NCI-H128 (cell line): ENCODE results near the gene ADAMTSL3.

Experiments
- DNase-seq: peaks from one replicate; lab custom pipeline; 2025; ENCODE audit not compliant: unreplicated experiment; lab: John Stamatoyannopoulos, UW

ADAMTSL3 gene

DNA sequence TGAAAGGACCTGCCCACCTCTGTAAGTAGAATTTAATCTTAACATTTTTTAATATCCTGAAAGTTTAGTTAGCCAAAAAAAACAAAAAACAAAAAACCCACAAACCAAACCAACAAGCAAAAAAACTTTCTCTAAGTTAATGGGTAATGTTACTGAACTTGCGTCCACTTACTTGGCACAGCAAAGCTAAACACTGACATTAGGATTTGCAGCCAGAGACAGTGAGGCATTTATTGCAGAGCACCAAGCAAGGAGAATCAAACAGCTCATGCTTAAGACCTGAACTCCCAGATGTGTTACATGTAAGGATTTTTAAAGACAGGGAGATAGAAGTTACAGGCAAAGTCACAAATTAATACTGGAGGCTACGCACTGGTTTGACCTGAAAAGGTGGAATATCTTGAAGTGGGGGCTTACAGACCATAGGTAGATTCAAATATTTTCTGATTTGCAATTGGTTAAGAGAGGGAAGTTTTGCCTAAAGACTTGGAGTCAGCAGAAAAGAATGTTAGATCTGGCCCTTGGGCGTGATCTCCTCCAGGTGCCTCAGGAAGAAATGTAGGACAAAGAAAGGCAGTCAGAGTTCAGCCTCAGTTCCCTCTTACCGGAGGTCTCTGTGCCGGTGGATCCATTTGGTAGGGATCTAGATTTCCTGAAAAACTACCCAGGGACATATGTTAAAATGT, 205.0 kb downstream of the ADAMTSL3 start:
- DNase-seq, result no peak

DNA sequence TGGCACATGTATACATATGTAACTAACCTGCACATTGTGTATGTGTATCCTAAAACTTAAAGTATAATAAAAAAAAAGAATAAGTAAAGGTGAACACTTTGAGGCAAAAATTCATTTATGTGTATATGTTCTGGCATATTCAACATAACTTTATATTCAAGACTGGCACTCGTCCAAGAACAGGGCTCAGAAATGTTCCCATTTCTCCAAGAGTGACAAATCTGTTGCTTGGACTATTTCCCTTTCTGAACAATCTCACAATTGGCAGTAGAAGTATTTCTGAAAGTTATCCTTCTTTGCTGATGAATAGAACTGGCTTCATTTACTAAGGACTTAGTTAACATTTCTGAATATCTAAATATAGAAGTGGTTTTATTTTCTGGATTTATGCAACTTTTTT, 212.8 kb downstream of the ADAMTSL3 start:
- no peak for DNase-seq

DNA sequence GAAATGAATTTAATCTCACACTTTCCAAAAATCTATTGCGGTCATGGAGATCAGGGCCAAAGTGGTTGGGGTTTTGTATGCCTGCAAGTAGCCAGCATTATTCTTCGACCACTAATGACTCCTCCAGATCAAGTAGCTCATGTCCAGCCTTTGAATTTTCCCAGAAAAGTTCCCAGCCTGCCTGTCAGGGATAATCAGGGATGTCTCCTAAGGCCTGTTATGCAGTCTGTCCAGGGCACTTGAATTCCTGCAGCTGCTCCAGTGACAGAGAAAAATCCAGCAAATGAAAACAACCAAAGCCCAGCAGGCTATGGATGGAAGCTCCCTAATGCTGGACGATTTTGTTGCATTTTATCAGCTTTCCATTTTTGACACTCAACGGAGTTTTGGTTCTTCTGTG, 215.4 kb downstream of the ADAMTSL3 start:
- DNase-seq, result no peak

DNA sequence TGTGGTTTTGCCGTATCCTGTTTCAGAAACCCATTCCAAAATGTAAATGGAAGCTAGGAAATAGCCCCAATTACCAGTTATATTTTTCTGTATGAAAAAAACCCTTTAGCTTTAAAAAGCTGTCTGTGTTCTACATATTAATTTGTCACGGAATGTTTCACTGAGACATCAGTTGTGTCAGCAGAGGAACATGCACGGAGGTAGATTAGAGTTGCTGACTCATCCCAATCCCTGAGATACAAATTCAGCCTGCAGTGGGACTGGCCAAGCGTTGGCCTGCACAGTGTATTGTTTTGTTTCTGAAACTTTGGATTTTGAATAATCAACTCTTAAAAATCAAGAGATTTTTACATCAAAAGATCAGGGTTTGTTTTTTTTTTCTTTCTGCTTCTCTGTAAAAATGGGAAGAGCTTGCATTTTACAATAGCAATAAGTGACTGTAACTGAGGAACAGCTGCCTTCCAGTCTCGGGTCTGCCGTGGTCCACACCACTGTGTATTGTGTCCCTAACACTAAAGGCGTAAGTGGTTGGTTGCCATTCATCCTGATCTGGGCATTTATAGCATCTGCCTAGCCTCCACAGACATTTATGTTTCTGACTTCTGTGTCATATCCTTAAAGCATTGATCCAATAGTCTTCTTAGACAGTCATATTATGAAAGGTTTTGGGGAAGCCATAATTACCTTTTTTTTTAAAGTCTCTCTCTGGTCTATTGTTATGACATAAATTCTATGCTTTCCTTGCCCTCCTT, 218.1 kb downstream of the ADAMTSL3 start:
- DNase-seq, result no peak

DNA sequence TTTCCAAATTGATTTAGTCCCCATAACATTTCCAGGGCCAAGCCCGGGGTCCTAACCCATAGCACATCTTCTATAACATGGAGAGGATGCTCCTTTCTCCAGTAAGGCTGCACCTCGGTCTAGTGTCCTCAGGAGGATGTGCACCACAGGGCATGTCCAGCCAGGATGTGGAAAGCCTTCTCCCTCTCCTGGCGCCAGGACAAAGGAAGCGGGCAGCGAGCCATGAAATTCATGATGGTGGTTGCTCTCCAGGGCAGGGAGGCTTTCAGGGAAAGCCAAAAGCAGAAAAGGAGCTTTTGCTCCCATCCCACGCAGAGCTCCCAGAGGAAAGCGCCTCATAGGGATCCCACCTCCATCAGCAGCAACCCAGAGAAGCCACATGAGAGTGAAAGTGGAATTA, 220.0 kb downstream of the ADAMTSL3 start:
- no peak for DNase-seq

DNA sequence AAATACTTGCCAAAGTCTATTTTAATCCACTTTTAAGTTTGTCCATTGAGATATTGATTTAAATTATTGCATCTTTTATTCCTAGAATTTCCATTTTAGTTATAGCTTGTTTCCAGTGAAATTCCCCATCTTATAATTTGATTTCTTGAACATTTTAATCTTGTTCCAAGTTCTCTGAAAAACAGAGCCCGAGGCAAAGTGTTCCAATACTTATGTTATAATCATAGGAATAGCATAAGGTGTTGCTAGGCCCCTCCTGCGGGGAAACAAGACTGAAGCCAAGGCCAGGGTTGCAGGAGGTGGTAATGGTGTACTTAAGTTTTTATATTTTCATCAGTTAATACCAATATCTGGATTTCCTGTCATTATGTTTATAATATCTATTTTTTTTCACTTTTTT, 226.6 kb downstream of the ADAMTSL3 start:
- DNase-seq, result no peak

DNA sequence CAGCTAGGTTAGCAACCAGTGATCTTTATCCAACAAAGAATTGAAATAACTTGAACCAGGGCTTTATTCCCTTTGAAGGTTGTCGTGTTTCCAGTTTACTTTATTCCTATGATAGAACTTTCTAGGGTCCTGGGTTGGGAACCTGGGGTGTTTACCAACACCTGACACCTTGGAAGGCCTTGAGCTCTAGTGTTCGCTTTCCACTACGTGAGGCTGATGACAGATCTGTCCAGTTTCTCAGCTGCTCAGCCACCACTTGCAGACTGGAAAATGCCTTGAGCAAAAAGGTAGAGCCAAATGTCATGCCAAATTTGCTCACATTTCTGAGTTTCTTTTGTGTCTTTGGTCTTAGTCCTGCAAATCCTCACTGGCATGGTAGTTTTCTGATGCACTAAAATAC, 227.2 kb downstream of the ADAMTSL3 start:
- no peak for DNase-seq

DNA sequence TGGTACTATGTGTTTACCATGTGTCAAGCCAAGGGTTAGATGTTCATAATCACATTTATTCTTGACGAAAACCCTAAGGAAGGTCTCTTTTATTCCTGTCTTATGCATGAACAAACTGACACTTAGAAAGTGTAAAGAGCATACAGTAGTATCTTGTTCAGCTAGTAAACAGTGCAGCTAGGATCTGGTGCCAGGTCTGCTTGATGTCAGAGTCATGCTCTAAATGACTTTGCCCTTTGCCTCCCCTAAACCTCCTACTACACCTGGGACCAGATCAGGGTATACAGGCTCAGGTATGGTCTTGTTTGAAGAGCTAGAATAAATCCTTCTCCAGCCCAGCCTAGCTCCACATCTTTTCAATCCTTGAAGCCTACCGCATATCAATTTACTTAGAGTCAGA, 232.4 kb downstream of the ADAMTSL3 start:
- no peak for DNase-seq

DNA sequence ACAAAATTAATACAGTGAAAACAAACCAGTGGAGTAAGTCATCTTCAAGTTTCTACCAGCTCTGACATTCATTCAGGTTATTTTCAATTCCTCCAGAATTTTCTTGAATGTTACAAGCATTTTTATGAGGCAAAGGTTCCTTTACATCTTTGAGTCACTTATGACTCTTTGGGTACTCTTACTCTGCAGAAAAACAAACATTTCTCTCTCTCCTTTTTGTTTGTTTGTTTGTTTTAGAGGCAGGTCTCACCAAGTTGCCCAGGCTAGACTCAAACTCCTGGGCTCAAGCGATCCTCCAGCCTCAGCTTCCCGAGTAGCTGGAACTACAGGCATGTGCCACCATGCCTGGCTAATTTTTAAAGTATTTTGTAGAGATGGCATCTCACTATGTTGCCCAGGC, 233.5 kb downstream of the ADAMTSL3 start:
- no peak for DNase-seq

DNA sequence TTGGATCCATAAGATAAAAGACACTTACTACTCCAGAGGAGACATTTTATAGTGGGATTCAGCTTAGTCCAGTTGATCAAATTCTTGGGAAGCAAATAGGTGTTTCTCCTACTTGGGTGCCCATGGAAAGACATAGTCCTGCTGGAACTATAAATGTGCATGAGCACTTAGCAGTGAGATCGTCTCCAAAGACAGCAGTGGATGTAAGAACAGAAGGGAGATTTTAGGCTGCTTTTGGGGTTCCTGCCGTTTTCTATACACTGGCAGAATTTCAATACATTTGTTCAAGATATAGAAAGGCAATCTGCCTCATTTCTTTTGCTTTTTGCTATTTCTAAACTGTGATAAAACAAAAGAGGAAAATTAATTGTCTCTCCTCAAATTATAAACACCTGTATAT, 234.0 kb downstream of the ADAMTSL3 start:
- no peak for DNase-seq

DNA sequence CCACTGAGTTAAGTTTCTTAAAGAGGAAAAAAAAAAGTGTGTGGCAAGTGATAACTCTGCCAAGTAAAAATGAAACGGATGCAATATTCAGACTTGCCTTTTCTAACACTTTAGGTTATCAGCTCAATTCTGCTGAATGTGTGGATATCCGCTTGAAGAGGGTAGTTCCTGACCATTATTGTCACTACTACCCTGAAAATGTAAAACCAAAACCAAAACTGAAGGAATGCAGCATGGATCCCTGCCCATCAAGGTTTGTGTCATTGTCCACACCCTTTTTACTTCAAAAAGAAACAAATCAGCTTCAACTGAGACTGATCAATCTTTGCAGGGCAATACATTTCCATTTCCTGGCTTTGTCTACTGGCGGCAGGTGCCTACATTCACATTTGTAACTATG, 236.1 kb downstream of the ADAMTSL3 start:
- DNase-seq, result no peak

DNA sequence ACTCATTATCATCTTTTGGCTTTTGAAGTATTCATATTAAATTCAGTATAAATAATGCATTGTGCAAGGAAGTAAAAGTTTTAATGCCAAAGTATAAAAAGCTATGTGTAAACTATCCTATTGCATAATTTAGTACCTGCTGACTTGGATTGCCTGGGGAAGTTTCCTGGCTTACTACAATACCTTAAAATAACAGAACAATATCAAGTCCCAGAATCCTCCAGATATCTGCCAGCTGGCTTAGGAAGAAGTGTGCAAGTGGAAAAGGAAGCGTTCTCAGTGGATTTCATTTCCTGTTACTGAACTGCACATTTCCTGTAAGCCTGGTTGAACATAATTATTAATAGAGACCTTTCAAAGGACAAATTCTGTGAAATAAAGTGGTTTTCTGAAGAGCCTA, 236.7 kb downstream of the ADAMTSL3 start:
- DNase-seq, result no peak

DNA sequence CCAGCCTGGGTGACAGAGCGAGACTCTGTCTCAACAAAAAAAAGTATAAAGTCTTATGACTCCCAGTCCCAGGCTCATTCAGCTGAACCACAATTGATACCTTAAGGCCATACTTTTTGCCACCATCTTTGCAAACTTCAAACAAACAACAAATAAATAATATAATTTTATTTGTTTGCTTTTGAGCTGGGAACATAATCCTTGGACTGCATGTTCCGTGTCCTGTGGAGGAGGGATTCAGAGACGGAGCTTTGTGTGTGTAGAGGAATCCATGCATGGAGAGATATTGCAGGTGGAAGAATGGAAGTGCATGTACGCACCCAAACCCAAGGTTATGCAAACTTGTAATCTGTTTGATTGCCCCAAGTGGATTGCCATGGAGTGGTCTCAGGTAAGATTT, 238.6 kb downstream of the ADAMTSL3 start:
- no peak for DNase-seq

DNA sequence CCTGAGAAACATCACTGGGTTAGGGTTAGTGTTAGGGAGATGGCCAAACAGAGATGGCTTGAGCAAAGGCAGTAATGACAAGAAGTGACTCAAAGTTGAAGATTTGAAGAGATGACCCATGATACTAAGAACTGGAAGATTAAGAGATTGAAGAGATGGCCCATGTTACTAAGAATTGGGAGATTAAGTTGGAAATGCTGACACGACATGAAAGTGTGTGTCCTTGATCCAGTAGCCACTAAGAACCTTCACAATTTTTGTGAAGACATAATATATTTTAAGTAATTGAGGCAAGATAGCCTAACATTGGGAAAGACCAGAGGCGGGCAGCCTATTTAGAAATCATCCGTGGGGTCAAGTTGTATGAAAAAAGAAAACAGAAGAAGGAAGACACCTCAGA, 239.4 kb downstream of the ADAMTSL3 start:
- DNase-seq, result no peak

DNA sequence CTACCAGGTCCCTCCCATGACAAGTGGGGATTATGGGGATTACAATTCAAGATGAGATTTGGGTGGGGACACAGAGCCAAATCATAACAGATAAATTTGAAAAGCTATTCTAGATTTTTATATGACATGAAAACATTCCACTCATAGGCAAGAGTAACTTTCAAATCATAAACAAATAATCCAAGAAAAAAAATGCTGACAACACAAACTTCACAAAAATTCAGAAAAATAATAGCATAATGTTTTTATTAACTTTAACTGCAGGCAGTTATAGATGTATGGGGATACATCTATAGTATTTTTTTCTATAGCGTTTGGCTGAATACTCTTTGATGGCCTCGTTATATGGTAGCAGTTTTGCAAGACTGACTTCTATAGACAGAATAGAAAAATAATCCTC, 243.1 kb downstream of the ADAMTSL3 start:
- no peak for DNase-seq

DNA sequence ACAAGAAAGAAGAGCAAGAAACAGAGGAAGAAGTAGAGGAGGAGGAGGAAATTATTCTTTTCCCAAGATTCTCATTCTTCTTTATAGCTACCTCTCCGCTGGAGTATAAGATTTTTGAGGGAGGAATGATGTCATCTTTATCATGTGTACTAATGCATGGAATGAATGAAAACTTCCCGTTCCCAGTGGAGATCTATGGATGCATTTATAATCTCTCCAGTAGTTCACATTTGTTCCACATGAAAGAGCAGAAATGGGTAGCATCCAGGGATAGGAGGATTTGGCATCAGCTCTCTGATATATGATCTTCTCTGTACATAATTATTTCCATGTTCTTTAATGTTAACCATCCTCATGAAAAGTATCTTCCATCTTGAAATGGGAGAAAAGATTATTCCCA, 244.4 kb downstream of the ADAMTSL3 start:
- no peak for DNase-seq

DNA sequence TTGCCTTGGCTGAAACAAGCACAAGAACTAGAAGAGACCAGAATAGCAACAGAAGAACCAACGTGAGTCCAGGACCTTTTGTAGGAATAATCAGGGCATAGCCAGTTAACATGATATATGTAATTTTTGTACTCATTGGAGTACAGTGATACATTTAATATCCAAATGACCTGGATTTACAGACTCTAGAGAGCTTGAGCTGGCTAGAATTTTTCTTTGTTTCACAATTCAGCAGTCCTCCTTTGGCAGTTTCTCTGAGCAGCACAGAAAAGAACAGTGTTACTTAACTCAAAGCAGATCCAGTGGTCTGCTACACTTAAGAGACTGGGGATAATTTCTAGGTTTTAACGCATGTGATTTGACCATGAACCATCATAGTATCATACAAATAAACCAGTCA, 245.7 kb downstream of the ADAMTSL3 start:
- no peak for DNase-seq

DNA sequence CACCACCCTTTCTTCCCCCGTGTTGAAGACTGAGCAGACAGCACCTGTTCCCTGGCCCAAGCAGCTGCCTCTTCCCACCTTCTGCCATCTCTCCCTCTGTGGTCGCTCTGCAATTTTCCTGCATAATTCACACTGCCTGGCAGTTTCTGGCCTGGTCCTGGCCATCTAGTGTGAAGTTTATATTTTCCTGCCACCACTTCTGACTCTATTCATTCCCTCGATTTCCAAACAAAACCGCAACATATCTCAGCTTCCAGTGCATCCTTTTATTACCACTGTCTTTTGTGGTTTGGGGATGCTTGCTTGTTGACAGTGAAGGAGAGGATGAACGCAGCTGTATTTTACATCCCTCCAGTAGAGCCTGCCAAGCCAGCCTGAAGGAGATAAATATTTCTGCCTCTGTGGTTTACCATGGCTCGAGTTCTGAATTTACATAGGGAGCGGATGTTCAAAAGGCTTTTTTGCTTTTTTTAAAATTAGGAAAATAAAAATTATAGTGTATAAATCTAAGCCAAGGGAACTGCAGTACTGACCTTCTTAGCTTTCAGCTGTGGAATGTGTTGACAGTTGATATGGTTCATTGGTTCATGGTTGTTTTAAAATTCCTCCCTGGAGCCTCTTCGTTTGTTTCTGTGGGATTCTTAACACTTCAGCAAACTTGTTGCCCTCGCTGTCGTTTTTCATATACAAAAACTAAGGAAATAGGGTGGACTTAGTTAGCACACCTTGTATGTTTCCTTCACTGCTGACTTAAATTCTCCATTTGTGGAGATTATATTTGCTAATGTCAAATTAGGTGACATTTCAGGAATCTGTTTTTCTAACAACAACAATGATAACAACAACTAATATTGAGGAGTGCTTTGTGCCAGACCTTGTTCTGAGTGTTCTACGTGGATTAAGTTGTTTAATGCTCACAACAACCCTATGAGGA, 250.5 kb downstream of the ADAMTSL3 start:
- no peak for DNase-seq

DNA sequence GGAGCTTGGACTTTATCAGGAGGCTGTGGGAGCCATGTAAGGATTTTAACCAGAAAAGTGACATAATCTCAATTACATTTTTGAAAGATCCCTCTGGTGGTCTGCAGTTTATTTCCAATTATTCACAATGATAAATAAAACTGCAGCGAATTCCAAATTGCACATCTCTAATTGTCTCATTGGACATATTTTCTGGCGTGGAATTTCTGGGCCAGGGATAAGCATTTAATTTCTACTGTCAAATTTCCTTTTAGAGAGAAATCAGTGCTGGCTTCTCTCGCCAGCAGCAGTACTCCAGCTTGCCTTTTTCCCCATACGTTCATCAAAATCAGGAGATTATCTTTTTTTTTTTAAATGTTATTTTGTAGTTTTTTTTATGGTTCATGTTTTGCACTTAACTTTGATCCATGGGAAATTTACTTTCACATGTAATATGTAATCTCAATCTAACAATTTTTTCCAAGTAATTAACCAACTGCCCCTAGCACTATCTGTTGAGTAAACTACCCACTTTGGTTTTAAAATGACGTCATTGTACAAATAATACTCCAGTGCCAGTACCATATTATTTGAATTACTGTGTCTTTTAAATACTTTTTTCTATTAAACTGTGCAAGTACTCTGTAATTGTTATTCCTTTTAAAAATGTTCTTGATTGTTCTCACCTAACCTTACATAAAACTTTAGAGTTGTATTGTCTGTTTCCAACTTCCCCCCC, 251.8 kb downstream of the ADAMTSL3 start:
- DNase-seq, result no peak

DNA sequence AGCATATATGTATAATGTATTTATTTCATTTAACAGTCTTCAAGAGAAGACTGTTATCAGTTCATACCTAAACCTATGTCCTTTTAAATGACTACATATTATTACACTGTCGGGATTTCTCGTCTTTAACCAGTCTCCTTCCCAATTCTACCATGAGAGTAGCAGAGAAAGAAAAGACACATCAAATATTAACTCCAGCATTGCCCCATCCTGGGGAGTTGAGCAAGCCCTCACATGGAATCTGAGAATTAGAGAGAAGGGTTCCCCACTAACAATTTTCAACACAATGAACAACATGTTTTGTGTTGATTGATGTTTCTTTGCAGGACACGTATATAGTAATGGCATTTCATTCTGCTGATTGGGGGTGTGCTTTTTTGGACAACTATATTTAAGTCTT, 257.4 kb downstream of the ADAMTSL3 start:
- no peak for DNase-seq

DNA sequence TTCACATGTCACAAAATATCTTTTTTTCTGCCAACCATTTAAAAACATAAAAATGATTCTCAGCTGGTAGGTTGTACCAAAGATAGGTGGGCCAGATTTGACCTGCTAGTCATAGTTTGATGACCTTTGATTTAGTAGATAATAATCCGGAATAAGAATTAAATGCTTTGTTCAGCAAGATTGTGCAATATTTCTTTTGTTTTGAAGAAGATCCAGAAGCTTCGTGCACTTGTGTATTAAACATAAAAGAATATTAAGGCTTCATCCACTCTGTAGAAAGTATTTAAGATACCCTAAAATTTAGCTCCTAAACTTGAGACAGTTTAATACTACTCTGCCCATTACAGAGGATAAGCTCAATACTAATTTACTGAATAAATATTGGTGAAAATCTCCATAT, 258.4 kb downstream of the ADAMTSL3 start:
- DNase-seq, result no peak
